Activated CD4-positive, CD25-positive, alpha-beta regulatory T cell treated with anti-CD3 and anti-CD28 coated beads, Interleukin-2, amount 50 U/mL, for 16 hours (primary cell): ENCODE results near the gene CHRNA5.
"Not testable (repeated sequence)": the region's sequence is repeated elsewhere in the genome, so short reads cannot be mapped to it uniquely, and the experiment has no call there.

ENCODE experiments used
- DNase-seq: peaks from one replicate; pipeline ENCODE4 v3.0.0-alpha.2; 2020; ENCODE audit warnings: low read depth, low spot score

CHRNA5 gene

GRCh38 chr15:78565097-78565950 lies at the start of gene CHRNA5:
Gene CHRNA5 (plus strand): TSS chr15:78565520. CDS start chr15:78565720, 200 bp downstream.
- peak; percentile 47 for DNase-seq

- not testable (repeated sequence) for DNase-seq
Observed at GRCh38 chr15:78520035-78520434, 45.3 kb upstream of the CHRNA5 start.

- DNase-seq = no peak
Observed at GRCh38 chr15:78524230-78524629, 41.1 kb upstream of the CHRNA5 start.

- DNase-seq = no peak
Observed at GRCh38 chr15:78527325-78527724, 38.0 kb upstream of the CHRNA5 start.

DNA sequence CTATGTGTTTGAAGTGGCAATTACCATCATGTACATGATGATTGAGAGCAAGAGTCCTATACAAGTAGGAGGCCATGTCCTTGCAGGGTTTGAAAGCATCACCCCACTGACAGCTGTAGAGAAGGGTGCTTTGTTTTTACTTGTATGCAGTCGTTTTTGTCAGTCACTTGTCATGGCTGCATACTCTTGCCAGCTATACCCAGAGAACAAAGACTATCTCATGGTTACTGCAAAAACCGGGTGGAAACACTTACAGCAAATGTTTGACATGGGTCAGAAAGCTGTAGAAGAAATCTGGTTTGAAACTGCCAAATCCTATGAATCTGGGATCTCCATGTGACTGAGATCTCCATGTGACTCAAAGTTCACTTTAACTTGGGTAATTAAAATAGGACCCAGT lies 32.0 kb upstream of the CHRNA5 start:
- no peak for DNase-seq

- no peak for DNase-seq
Observed at GRCh38 chr15:78536134-78536533, 29.2 kb upstream of the CHRNA5 start.

DNA sequence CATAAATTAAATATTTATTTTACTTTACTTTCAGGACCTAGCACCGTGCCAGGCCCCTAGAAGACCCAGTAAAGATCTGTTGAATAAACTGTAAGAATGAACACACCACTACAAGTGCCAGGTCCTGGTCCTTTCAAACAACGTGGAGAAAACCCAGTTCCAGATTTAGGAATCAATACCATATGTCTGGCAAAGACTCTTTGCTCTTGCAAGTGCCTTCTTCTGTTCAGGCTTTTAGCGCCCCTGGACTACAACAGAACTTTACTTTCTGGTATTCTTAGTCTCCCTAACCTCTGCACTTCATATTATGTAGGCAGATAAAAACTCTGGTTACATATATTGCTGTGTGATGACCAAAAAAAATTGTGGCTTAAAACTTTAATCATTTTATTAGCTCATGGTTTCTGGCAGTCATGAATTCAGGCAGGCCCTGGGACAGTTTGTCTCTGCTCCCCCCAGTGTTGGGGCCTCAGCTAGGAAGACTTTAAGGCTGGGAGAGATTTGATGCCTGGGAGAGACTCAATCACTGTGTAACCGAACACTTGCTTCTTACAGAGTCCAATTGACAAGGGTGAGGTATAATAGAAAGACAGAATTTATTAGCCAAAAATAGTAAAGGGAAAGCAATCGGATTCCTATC lies 27.9 kb upstream of the CHRNA5 start:
- DNase-seq = no peak

- no peak for DNase-seq
Observed at GRCh38 chr15:78538358-78538757, 27.0 kb upstream of the CHRNA5 start.

DNA sequence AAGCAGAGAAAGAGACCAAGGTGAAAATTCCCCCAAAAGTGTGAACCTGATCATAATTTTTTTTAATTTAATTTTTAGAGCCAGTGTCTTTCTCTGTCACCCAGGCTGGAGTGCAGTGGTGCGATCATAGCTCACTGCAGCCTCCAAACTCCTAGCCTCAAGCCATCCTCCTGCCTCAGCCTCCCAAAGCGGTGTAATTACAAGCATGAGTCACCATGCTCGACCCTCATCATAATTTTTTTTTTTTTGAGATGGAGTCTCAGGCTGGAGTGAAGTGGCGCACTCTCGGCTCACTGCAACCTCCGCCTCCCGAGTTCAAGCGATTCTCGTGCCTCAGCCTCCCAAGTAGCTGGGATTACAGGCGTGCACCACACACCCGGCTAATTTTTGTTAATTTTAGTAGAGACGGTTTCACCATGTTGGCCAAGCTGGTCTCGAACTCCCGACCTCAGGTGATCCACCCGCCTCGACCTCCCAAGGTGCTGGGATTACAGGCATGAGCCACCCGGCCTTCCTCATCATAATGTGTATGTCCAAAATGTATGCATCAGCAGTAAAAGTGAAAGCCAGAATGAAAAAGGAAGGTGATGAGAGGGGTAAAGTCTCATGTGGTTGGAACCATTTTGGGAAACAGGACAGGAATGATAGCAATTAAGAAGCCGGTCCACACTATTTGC lies 25.7 kb upstream of the CHRNA5 start:
- not testable (repeated sequence) for DNase-seq

DNA sequence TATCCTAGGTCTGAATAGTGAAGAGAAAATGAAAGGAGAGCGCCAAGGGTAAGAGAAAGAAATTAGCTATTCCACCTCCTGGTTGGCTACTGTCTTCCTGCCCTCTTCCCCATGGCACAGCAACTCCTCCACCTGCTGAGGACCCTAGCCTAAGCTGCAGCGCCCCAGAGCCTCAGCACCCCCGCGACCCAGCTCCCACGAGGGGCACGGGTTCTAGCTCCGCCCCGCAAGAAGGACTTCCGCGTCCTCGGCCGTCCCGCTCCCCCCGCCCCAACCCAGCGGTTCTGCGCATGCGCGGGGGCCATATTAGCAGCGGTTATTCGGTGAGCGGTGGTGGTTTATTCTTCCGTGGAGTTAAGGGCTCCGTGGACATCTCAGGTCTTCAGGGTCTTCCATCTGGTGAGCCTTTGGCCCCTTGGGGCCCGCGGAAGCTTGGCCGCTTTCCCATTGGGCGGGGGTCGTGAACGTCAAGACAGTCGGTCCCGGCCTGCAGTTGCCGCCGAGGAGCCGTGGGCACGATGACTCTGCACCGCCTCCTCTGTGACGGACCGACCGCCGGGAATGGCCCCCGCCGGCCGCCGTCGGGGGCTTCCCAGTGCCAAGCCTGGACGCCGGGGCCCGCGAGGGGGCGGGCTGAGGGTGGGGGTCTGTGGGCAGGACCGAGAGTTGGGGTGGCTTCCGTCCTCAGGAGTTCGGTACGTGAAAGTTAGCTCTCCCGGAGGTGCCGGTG lies 25.0 kb upstream of the CHRNA5 start, which contains the start of gene PSMA4:
PSMA4 (plus strand) TSS at position 304 of the 730 bp plus-strand sequence. CDS start 1,484 bp downstream, outside the sequence.
- DNase-seq = peak; percentile 89

GRCh38 chr15:78540871-78541743 lies 24.2 kb upstream of the CHRNA5 start:
- no peak for DNase-seq

DNA sequence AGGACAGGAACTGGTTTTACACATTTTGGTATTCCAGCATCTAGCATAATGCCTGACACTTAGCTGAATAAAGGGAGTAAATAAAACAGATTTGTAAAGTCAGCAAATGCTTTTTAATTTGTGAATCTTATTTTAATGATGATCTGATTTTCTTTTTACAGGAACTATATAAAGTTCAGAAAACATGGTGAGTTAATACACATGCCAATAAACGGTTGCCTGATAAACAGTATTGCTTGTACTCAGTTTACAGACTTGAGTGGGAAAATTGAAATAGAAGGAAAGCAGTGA lies 23.6 kb upstream of the CHRNA5 start:
- no peak for DNase-seq

GRCh38 chr15:78542647-78543046 lies 22.7 kb upstream of the CHRNA5 start:
- no peak for DNase-seq

DNA sequence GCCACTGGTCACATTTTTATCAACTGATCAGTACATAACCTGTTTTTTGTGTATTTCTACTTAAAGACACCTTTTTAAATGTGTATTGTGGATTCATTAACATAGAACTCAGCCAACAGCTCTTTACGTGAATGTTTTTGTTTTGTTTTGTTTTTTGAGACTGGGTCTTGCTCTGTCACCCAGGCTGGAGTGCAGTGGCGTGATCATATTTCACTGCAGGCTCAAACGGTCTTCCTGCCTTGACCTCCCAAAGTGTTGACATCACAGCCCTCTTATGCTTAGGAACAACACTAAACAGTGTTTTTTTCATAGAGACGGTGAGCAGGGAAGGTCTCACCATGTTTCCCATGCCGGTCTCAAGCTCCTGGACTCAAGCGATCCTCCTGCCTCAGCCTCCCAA lies 15.1 kb upstream of the CHRNA5 start:
- no peak for DNase-seq

DNA sequence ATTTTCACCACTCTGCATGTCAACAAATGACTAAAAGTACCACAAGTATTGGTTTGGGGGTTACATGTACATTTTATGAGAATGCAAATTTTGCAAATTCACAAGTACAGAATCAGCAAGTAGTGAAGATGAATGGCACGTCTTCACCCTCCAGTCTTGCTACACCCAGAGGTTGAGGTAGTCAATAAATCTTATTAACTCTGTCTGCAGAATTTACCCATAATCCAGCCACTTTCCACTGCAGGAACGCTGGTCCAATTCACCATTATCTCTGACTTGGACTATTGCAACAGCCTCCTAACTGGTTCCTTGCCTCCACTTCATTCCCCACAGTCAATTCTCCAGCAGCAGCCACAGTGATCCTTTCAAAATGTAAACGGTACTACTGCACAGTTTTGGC lies 14.5 kb upstream of the CHRNA5 start:
- no peak for DNase-seq

DNA sequence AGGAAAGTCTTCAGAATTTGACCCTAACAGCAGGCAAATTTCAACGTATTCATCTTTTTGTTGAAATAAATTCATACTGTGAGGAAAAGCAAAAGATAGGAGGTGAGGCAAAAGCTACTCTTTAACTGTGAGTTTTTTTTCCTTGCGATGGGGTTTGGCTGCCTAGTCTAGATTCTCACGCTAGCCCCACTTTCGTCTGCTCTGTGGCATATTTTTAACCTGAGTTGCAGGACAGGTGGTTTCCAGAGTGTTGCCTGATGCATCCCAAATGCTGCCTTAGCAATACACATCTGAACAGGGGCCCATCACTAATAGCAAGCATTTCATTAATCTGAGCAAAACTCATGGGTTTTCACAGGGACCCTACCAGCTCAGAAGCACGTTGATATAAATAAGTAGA lies 13.4 kb upstream of the CHRNA5 start:
- DNase-seq = no peak

DNA sequence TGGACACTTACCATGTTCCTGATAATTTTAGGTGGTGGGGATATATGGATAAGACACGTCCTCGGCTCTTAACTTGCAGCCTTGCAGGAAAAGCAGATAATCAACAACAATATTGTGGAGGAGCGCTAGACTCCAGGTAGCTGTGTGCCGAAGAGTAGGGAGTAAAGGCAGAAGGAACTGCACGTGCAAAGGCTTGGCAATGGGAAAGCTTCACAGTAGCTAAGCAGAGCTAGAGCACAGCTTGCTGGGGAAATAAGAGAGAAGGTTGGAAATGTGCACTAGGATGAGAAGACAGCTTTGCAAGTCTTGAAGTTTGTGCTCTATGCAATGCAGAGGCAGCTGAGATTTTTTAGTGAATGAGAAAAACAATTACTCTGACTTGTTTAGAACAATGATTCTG lies 12.7 kb upstream of the CHRNA5 start:
- no peak for DNase-seq

- not testable (repeated sequence) for DNase-seq
Observed at GRCh38 chr15:78560201-78560600, 5.1 kb upstream of the CHRNA5 start.

GRCh38 chr15:78561490-78561889 lies 3.8 kb upstream of the CHRNA5 start:
- no peak for DNase-seq

- no peak for DNase-seq
Observed at GRCh38 chr15:78563092-78563491, 2.2 kb upstream of the CHRNA5 start.

DNA sequence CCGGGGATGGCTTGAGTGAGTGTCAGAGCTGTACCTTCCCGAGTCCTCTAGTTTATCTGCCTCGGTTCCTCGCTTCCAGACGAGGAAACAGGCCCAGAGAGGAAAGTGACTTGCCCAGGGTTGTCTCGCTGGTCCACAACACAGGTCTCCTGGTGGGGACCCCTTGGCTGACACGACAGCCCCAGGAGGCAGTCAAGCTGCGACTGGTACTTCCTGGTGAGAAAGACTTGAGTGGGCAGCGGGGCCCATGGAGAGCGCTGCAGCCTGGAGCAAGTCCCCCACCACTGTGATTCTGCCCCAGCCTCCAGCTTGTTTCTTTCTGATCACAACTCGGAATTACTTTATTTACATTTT lies 600 bp upstream of the CHRNA5 start:
- DNase-seq = no peak
